HT1080 (cell line): Measurements from ENCODE around the gene FMO2. TPM values are rescaled to one million over a fixed set of nuclear protein-coding genes. Genes with fewer than 3 reads are reported as not detected.
"Not testable (repeated sequence)": the region's sequence is repeated elsewhere in the genome, so short reads cannot be mapped to it uniquely, and the experiment has no call there.

Experiments
- DNase-seq: peaks from one replicate; pipeline ENCODE4 v3.0.0-alpha.2; 2015; ENCODE audit warnings: low read depth
- total RNA-seq: library from RNA; depleted of rRNA; stranded (reverse); fragments of >200 nt; shearing (Covaris generic); gene quantifications from 2 replicates; pipeline ENCODE4 v1.2.3, GENCODE V29; 2014

Gene FMO2
- total RNA-seq, 1 experiment from 2014 or later = not detected

GRCh38 chr1:171219346-171220080, 34.4 kb downstream of the FMO2 start:
- DNase-seq = no peak

- DNase-seq = peak; percentile 63
Observed at GRCh38 chr1:171220081-171220420, 35.0 kb downstream of the FMO2 start.

- DNase-seq = no peak
Observed at GRCh38 chr1:171220581-171221054, 35.5 kb downstream of the FMO2 start.

GRCh38 chr1:171221665-171222591, 36.8 kb downstream of the FMO2 start:
- no peak for DNase-seq

- no peak for DNase-seq
Observed at GRCh38 chr1:171222936-171223335, 37.8 kb downstream of the FMO2 start.

- not testable (repeated sequence) for DNase-seq
Observed at GRCh38 chr1:171224257-171224656, 39.2 kb downstream of the FMO2 start.

GRCh38 chr1:171226747-171227370, 41.8 kb downstream of the FMO2 start:
- DNase-seq = peak; percentile 32

GRCh38 chr1:171231326-171231725, 46.2 kb downstream of the FMO2 start:
- no peak for DNase-seq

GRCh38 chr1:171233183-171233582, 48.1 kb downstream of the FMO2 start:
- peak; percentile 36 for DNase-seq

GRCh38 chr1:171236231-171236630, 51.1 kb downstream of the FMO2 start:
- DNase-seq = not testable (repeated sequence)

GRCh38 chr1:171243878-171244277, 58.8 kb downstream of the FMO2 start:
- no peak for DNase-seq

GRCh38 chr1:171245458-171246064, 60.5 kb downstream of the FMO2 start:
- peak; percentile 32 for DNase-seq

GRCh38 chr1:171247501-171247900, 62.4 kb downstream of the FMO2 start:
- DNase-seq = no peak

GRCh38 chr1:171248302-171248701, 63.2 kb downstream of the FMO2 start, which contains the start of gene FMO1:
TSS of gene FMO1 (plus strand) at chr1:171248494. CDS start at chr1:171258088, 9,594 bp downstream.
- no peak for DNase-seq

GRCh38 chr1:171248841-171249240, 63.7 kb downstream of the FMO2 start:
- DNase-seq = no peak

- DNase-seq = no peak
Observed at GRCh38 chr1:171250263-171250662, 65.2 kb downstream of the FMO2 start.

- DNase-seq = no peak
Observed at GRCh38 chr1:171251042-171251951, 66.2 kb downstream of the FMO2 start.

GRCh38 chr1:171251952-171252300, 66.8 kb downstream of the FMO2 start:
- DNase-seq = no peak

GRCh38 chr1:171252482-171252881, 67.4 kb downstream of the FMO2 start:
- DNase-seq = no peak

GRCh38 chr1:171254859-171255258, 69.8 kb downstream of the FMO2 start:
- peak; percentile 9 for DNase-seq
